NCI-H510A (cell line): ENCODE results near the gene GLRA1.
"Not testable (repeated sequence)": the region's sequence is repeated elsewhere in the genome, so short reads cannot be mapped to it uniquely, and the experiment has no call there.

ENCODE experiments used
- DNase-seq: peaks from one replicate; lab custom pipeline; 2025; lab: John Stamatoyannopoulos, UW

GLRA1 gene

GRCh38 chr5:151885138-151885908 lies 39.3 kb downstream of the GLRA1 start:
- DNase-seq, result no peak

GRCh38 chr5:151881621-151882225 lies 42.9 kb downstream of the GLRA1 start:
- DNase-seq, result no peak

- no peak for DNase-seq
Measured at GRCh38 chr5:151880324-151880723, 44.3 kb downstream of the GLRA1 start.

GRCh38 chr5:151873701-151874100 lies 51.0 kb downstream of the GLRA1 start:
- no peak for DNase-seq

- DNase-seq, result no peak
Measured at GRCh38 chr5:151872701-151873100, 52.0 kb downstream of the GLRA1 start.

GRCh38 chr5:151870820-151871219 lies 53.8 kb downstream of the GLRA1 start:
- DNase-seq, result no peak

- no peak for DNase-seq
Measured at GRCh38 chr5:151870271-151870670, 54.4 kb downstream of the GLRA1 start.

GRCh38 chr5:151869843-151870242 lies 54.8 kb downstream of the GLRA1 start:
- no peak for DNase-seq

- no peak for DNase-seq
Measured at GRCh38 chr5:151868451-151868850, 56.2 kb downstream of the GLRA1 start.

- DNase-seq, result no peak
Measured at GRCh38 chr5:151864061-151864748, 60.4 kb downstream of the GLRA1 start.

GRCh38 chr5:151863566-151863965 lies 61.1 kb downstream of the GLRA1 start:
- DNase-seq, result no peak

- DNase-seq, result no peak
Measured at GRCh38 chr5:151862811-151863472, 61.7 kb downstream of the GLRA1 start.

- DNase-seq, result not testable (repeated sequence)
Measured at GRCh38 chr5:151860867-151861266, 63.8 kb downstream of the GLRA1 start.

GRCh38 chr5:151856861-151857260 lies 67.8 kb downstream of the GLRA1 start:
- DNase-seq, result no peak

GRCh38 chr5:151855701-151856100 lies 69.0 kb downstream of the GLRA1 start:
- no peak for DNase-seq

- DNase-seq, result no peak
Measured at GRCh38 chr5:151847871-151848270, 76.8 kb downstream of the GLRA1 start.

- no peak for DNase-seq
Measured at GRCh38 chr5:151846765-151847164, 77.9 kb downstream of the GLRA1 start.

GRCh38 chr5:151832843-151833242 lies 91.8 kb downstream of the GLRA1 start:
- DNase-seq, result not testable (repeated sequence)

GRCh38 chr5:151829370-151829769 lies 95.3 kb downstream of the GLRA1 start:
- no peak for DNase-seq

- DNase-seq, result peak; percentile 19
Measured at GRCh38 chr5:151825445-151825844, 99.2 kb downstream of the GLRA1 start.

- DNase-seq, result no peak
Measured at GRCh38 chr5:151822141-151822540, 102.5 kb downstream of the GLRA1 start.

- DNase-seq, result no peak
Measured at GRCh38 chr5:151820903-151821302, 103.7 kb downstream of the GLRA1 start.

GRCh38 chr5:151820271-151820670 lies 104.4 kb downstream of the GLRA1 start:
- no peak for DNase-seq
